Endothelial cell of umbilical vein (primary cell): ENCODE measurements around the gene TIMM29.

ENCODE experiments used
- EZH2 ChIP-seq: IDR thresholded peaks from 2 replicates; pipeline ENCODE4 v1.6.1; 2012; ENCODE audit warnings: borderline replicate concordance, low read depth, mild to moderate bottlenecking, moderate library complexity, low read length, inconsistent platforms; ENCODE audit not compliant: severe bottlenecking
- FOS ChIP-seq: IDR thresholded peaks from 2 replicates; pipeline ENCODE4 v1.6.1; 2011; ENCODE audit warnings: mild to moderate bottlenecking, low read length, moderate library complexity, borderline replicate concordance; ENCODE audit not compliant: insufficient read depth
- GATA2 ChIP-seq: IDR thresholded peaks from 2 replicates; pipeline ENCODE4 v1.7.0; 2011; ENCODE audit warnings: low read depth, mild to moderate bottlenecking, moderate library complexity, mixed read lengths, low read length; ENCODE audit not compliant: insufficient read length, insufficient read depth
- POLR2A ChIP-seq: IDR thresholded peaks from 2 replicates; pipeline ENCODE4 v1.6.1; 2012; ENCODE audit warnings: low read depth, mild to moderate bottlenecking, control low read depth, low read length
- TF ChIP-seq, protein P1 (sequence below), 2 donors: IDR thresholded peaks; 1 replicate in 1 of 2; 2 replicates in 1 of 2; pipeline ENCODE4 v1.5.1; 2011; ENCODE audit warnings: low read length in 2 of 2, mild to moderate bottlenecking in 2 of 2, moderate library complexity in 2 of 2, control low read depth in 1 of 2, inconsistent platforms in 1 of 2, low read depth in 1 of 2; ENCODE audit not compliant: insufficient read depth in 1 of 2; ENCODE audit errors: extremely low read depth in 1 of 2

DNA sequence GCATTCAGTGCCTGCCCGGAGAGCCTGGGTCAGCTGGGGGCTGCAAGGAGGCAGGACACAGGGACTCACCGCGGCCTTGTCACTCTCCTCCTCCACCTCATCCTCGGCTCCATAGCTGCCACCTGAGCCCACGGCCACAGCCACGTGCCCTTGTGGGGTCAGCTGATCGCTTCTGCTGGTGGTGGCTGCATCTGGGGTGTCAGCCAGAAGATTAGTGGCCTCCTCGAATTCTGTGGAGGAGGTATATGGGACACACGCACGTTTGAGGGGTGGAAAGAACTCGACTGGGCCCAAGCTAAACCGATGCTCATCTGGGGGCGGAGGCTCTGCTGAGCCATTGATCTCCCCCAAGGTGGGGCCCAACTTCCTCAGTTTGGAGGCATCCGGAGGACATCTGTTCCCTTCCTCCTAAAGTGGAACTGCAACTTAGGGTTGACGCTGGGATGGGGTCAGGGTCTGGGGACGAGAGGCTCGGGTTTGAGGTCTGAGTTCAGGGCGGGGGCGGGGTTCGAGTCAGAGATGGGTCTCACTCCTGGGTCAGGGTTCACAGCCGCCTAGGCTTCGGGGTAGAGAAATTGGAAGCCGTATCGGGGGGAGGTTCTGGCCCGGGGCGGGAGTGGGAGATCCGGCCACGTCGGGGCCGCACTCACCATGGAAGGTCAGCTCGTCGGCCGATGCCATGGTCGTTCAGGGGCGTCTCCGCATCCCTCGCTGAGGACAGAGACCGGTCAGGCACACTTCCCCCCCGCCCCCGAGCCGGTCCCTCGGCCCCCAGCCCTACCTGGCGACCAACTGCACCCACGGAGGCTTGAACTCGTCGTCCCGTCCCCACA lies 665 bp upstream of the TIMM29 start:
- TF ChIP-seq, protein P1, sequence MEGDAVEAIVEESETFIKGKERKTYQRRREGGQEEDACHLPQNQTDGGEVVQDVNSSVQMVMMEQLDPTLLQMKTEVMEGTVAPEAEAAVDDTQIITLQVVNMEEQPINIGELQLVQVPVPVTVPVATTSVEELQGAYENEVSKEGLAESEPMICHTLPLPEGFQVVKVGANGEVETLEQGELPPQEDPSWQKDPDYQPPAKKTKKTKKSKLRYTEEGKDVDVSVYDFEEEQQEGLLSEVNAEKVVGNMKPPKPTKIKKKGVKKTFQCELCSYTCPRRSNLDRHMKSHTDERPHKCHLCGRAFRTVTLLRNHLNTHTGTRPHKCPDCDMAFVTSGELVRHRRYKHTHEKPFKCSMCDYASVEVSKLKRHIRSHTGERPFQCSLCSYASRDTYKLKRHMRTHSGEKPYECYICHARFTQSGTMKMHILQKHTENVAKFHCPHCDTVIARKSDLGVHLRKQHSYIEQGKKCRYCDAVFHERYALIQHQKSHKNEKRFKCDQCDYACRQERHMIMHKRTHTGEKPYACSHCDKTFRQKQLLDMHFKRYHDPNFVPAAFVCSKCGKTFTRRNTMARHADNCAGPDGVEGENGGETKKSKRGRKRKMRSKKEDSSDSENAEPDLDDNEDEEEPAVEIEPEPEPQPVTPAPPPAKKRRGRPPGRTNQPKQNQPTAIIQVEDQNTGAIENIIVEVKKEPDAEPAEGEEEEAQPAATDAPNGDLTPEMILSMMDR (IDR thresholded peaks at IDR 0.05; ENCODE audit: extremely low read depth in 1 of 2, insufficient read depth in 1 of 2, low read depth in 1 of 2, low read length in 2 of 2), result no peak
- TF ChIP-seq POLR2A (no peak), GATA2 (no peak), FOS (no peak), EZH2 (no peak)
